B cell (primary cell): ENCODE data around the gene TRUB1.

ENCODE experiments used
- EZH2 ChIP-seq: IDR thresholded peaks from 2 replicates; pipeline ENCODE4 v1.6.1; 2012; ENCODE audit warnings: borderline replicate concordance, low read depth, mild to moderate bottlenecking, moderate library complexity, low read length; ENCODE audit not compliant: insufficient read depth, poor library complexity, severe bottlenecking
- TF ChIP-seq, protein P1 (sequence below): fragments of 200-600 bp; IDR thresholded peaks from one replicate; pipeline ENCODE4 v1.8.0; 2022; ENCODE audit warnings: antibody characterized with exemption, mild to moderate bottlenecking

DNA sequence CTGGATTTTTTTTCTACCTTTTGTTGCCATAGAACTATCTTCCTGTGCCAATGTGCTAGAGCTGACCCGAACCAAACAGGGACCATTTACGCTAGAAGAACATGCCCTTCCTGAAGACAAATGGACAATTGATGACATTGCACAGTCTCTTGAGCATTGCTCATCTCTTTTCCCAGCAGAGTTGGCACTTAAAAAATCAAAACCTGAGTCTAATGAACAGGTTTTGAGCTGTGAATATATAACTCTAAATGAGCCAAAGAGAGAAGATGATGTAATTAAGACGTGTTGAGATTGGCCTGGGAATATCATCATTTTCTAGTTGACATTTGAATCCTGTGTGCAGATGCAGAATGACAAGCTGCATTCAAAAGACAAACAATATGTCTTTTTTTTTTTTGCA, 37.1 kb downstream of the TRUB1 start:
- TF ChIP-seq, protein P1, sequence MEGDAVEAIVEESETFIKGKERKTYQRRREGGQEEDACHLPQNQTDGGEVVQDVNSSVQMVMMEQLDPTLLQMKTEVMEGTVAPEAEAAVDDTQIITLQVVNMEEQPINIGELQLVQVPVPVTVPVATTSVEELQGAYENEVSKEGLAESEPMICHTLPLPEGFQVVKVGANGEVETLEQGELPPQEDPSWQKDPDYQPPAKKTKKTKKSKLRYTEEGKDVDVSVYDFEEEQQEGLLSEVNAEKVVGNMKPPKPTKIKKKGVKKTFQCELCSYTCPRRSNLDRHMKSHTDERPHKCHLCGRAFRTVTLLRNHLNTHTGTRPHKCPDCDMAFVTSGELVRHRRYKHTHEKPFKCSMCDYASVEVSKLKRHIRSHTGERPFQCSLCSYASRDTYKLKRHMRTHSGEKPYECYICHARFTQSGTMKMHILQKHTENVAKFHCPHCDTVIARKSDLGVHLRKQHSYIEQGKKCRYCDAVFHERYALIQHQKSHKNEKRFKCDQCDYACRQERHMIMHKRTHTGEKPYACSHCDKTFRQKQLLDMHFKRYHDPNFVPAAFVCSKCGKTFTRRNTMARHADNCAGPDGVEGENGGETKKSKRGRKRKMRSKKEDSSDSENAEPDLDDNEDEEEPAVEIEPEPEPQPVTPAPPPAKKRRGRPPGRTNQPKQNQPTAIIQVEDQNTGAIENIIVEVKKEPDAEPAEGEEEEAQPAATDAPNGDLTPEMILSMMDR: no peak
- no peak for TF ChIP-seq EZH2
